ENCODE measurements around the gene TMEM259.

DNA sequence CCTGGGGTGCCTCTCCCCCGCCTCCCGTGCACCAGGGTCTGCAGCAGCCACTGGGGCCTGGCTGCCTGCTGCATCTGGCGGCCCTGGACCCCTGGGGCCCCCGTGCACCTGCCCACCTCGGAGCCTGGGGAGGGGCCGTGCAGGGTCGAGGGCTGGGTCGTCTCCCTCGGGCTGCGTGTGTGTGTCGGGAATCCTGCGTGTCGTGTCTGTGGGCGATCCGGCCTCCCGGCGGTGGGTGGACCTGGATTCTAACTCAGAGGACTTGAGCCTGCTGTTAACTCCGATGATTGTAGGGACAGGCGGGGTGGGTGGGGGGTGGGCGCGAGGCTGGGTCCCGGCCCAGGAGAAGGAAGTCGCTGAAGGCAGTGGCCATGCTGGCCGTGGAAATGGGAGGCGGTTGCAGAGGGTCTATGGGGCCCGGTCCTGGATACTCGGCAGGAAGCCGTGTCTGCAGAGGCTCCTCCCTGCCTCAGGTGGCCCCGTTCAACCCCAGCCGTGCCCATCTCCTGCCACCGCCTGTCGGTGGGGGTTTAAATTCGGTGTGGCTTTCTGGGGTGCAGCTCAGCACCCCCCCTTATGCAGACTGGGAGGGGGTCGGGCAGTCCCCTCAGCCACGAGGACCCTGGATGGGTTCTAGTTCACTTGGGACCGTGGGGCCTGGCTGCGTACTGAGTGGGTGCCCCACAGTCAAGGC lies 46.2 kb downstream of the TMEM259 start:
- no peak for TF ChIP-seq CTCF (IDR thresholded peaks at IDR 0.05)
- TF ChIP-seq POLR2A (IDR thresholded peaks at IDR 0.05) = no peak
